Ishikawa (cell line): ENCODE measurements around the gene PAPLN.

ENCODE experiments used
- CEBPB ChIP-seq: IDR thresholded peaks from 2 replicates; pipeline ENCODE4 v1.6.1; 2012
- CREB1 ChIP-seq: IDR thresholded peaks from 2 replicates; pipeline ENCODE4 v1.6.1; 2012; ENCODE audit warnings: low read depth
- EGR1 ChIP-seq: IDR thresholded peaks from 2 replicates; pipeline ENCODE4 v1.6.1; 2012
- EP300 ChIP-seq: IDR thresholded peaks from 2 replicates; pipeline ENCODE4 v1.6.1; 2012; ENCODE audit warnings: borderline replicate concordance
- FOXM1 ChIP-seq: IDR thresholded peaks from 2 replicates; pipeline ENCODE4 v1.6.1; 2012; ENCODE audit warnings: low read depth, borderline replicate concordance
- NFIC ChIP-seq: IDR thresholded peaks from 2 replicates; pipeline ENCODE4 v1.6.1; 2012
- RAD21 ChIP-seq: IDR thresholded peaks from 2 replicates; pipeline ENCODE4 v1.6.1; 2012; ENCODE audit warnings: low read depth
- TAF1 ChIP-seq: IDR thresholded peaks from 2 replicates; pipeline ENCODE4 v1.6.1; 2012; ENCODE audit warnings: low read depth, mild to moderate bottlenecking
- TCF12 ChIP-seq: IDR thresholded peaks from 2 replicates; pipeline ENCODE4 v1.6.1; 2012; ENCODE audit warnings: low read depth
- TEAD4 ChIP-seq: IDR thresholded peaks from 2 replicates; pipeline ENCODE4 v1.6.1; 2012
- YY1 ChIP-seq: IDR thresholded peaks from 2 replicates; pipeline ENCODE4 v1.6.1; 2012; ENCODE audit warnings: low read depth
- ZBTB7A ChIP-seq: IDR thresholded peaks from 2 replicates; pipeline ENCODE4 v1.6.1; 2012; ENCODE audit warnings: low read depth
- TF ChIP-seq, protein P1 (sequence below): IDR thresholded peaks from 2 replicates; pipeline ENCODE4 v1.6.1; 2012
- TF ChIP-seq, protein P2 (sequence below): IDR thresholded peaks from 2 replicates; pipeline ENCODE4 v1.6.1; 2012
- TF ChIP-seq, protein P3 (sequence below): IDR thresholded peaks from 2 replicates; pipeline ENCODE4 v1.6.1; 2012; ENCODE audit warnings: low read depth, mild to moderate bottlenecking

PAPLN gene

DNA sequence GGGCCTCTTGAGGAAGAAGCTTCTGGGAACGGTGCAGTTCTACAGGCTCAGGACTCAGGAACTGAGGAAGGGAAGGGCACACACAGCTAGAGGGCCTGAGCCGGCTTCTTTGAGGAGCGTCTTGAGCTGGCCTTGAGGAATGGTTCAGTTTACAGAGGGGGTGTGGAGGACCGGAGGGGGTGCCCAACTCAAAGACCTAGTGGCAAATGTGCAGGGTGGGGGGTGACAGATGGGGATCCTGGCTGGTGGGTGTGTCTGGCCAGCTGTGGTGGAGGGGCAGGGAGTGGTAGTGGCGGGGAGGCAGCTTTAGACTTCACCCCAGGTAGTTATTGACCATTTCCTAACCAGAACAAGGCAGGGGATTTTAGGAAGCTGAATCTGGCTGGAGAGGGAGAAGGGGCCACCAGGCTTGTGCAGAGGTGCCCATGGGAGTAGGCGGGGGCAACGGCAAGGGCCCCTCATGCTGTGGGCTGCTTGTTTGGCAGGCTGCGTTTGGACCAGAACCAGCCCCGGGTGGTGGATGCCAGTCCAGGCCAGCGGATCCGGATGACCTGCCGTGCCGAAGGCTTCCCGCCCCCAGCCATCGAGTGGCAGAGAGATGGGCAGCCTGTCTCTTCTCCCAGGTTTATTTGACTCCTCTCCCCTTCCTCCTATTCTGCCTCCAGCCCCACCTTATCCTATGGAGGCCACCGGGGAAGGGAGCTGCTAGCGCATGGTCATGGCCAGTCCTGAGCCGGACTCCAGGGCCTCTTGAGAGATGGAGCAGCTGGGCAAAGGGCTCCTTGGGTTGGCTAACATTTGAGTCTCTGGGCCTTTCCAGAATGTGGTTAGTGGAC is 27.8 kb downstream of the PAPLN start:
- TF ChIP-seq EP300 (no peak), NFIC (no peak), TCF12 (no peak)

DNA sequence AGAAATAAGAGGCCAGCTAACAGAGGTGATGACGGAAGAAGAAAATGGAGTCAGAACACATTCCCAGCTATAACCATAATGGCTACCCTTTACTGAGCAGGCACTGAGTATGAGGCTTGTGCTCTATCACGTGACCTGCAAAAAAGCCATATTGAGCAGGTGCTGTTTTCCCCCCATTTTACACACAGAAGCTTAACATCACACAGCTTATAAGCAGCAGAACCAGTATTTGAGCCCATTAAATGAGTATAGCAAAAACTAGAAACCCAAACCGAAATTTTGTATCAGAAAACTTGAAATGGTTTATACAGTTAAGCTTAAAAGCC is 28.4 kb downstream of the PAPLN start:
- no peak for TF ChIP-seq CEBPB
- no peak for TF ChIP-seq ZBTB7A
- no peak for TF ChIP-seq TCF12

DNA sequence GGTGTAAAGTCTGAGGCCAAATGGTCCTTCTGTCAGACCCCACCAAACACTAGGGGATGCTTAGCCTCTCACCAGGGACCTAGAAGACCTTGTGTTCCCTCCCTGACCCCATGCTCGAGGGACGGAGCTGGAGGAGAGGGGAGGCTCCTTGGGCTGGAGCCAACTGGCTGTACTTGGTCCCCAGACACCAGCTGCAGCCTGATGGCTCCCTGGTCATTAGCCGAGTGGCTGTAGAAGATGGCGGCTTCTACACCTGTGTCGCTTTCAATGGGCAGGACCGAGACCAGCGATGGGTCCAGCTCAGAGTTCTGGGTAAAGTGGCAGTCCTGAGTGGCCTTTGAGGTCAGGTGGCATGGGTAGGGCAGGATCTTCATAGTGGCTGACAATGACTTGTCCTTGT is 29.0 kb downstream of the PAPLN start:
- TF ChIP-seq ZBTB7A (no peak), TCF12 (no peak), RAD21 (no peak), EGR1 (no peak), YY1 (no peak), TEAD4 (no peak), FOXM1 (no peak), TAF1 (no peak), CREB1 (no peak), EP300 (no peak), NFIC (no peak), CEBPB (no peak)
- TF ChIP-seq, protein P1, sequence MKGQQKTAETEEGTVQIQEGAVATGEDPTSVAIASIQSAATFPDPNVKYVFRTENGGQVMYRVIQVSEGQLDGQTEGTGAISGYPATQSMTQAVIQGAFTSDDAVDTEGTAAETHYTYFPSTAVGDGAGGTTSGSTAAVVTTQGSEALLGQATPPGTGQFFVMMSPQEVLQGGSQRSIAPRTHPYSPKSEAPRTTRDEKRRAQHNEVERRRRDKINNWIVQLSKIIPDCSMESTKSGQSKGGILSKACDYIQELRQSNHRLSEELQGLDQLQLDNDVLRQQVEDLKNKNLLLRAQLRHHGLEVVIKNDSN = no peak
- TF ChIP-seq, protein P2, sequence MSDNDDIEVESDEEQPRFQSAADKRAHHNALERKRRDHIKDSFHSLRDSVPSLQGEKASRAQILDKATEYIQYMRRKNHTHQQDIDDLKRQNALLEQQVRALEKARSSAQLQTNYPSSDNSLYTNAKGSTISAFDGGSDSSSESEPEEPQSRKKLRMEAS = no peak
- TF ChIP-seq, protein P3, sequence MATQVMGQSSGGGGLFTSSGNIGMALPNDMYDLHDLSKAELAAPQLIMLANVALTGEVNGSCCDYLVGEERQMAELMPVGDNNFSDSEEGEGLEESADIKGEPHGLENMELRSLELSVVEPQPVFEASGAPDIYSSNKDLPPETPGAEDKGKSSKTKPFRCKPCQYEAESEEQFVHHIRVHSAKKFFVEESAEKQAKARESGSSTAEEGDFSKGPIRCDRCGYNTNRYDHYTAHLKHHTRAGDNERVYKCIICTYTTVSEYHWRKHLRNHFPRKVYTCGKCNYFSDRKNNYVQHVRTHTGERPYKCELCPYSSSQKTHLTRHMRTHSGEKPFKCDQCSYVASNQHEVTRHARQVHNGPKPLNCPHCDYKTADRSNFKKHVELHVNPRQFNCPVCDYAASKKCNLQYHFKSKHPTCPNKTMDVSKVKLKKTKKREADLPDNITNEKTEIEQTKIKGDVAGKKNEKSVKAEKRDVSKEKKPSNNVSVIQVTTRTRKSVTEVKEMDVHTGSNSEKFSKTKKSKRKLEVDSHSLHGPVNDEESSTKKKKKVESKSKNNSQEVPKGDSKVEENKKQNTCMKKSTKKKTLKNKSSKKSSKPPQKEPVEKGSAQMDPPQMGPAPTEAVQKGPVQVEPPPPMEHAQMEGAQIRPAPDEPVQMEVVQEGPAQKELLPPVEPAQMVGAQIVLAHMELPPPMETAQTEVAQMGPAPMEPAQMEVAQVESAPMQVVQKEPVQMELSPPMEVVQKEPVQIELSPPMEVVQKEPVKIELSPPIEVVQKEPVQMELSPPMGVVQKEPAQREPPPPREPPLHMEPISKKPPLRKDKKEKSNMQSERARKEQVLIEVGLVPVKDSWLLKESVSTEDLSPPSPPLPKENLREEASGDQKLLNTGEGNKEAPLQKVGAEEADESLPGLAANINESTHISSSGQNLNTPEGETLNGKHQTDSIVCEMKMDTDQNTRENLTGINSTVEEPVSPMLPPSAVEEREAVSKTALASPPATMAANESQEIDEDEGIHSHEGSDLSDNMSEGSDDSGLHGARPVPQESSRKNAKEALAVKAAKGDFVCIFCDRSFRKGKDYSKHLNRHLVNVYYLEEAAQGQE = no peak

DNA sequence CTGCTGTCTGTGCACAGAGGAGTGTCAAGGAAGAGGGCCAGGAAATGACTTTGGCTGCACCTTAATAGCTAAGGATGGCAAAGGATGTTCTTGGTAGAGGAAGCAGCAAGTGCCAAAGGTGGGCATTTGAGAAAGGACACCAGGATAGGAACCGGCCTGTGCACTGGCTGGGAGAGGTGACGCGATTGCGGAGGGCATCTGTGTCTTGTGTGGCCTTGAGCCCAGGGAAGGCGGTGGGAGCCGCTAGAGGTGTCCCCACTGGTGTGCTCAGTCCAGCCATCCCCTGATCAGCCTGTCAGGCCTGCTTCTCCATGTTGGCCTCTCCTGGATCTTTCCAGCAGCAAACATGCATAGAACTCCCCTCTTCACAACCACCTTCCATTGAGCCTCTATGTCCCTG is 30.2 kb downstream of the PAPLN start:
- no peak for TF ChIP-seq EP300
- TF ChIP-seq, protein P3 = no peak
- TF ChIP-seq, protein P1 = no peak
- TF ChIP-seq FOXM1 = no peak
- no peak for TF ChIP-seq CEBPB
- TF ChIP-seq YY1 = no peak
- no peak for TF ChIP-seq ZBTB7A
- no peak for TF ChIP-seq TEAD4

DNA sequence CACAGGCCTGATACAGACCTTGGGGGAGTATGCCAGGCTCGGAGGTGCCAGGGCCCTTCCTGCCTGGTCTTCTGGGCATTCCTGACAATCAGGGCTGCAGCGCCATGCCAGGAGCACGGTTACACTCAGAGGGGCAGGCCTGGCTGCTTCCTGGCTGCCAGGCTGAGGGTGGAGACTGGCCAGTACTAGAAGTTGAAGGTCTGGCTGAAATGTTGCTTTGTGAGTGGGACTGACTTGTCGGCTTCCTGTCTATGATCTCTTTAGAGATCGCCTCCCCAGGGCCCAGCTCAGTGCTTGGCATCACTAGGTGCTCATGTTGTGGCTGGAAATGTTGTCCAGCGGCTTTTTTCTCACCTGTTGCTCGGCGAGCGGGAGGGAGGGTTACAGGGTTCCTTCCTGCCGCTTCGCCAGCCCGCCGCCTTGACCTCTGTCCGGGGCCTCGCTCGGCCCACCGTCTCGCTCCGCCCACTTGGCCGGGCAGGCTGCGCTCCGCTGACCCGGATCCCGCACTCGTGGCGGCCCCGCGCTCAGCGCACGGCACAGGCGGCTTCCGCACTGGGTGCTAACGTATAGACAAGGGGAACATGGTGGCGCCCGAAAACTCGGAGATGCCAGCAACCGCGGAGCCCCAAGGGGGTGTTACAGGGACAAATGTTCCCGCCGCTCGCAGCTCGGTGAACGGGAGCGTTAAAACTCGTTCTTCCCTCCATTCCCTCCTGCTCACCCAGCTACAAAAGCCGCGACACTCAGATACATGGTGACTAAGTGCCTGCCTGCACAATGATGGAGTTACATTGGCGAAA is 32.6 kb downstream of the PAPLN start:
- TF ChIP-seq CREB1 = no peak
- no peak for TF ChIP-seq TAF1
- no peak for TF ChIP-seq TEAD4
- no peak for TF ChIP-seq CEBPB
- TF ChIP-seq EGR1 = no peak
- no peak for TF ChIP-seq EP300
- TF ChIP-seq, protein P3 = no peak
- no peak for TF ChIP-seq ZBTB7A
- TF ChIP-seq, protein P1 = no peak
- TF ChIP-seq, protein P2 = no peak
- TF ChIP-seq YY1 = no peak
- no peak for TF ChIP-seq NFIC
- TF ChIP-seq FOXM1 = no peak
- no peak for TF ChIP-seq RAD21
- TF ChIP-seq TCF12 = no peak
